D721Med (cell line): ENCODE data around the gene GABARAP.

ENCODE experiments used
- DNase-seq: peaks from one replicate; pipeline ENCODE4 v3.0.0; 2011; ENCODE audit warnings: low spot score; ENCODE audit not compliant: insufficient read length
- FAIRE-seq: peaks from 2 replicates; lab custom pipeline; 2011; peaks lifted over from hg19 to GRCh38; lab: Jason Lieb, UNC
- TF ChIP-seq, protein P1 (sequence below): IDR thresholded peaks from 2 replicates; pipeline ENCODE4 v1.5.1; 2012; ENCODE audit warnings: mild to moderate bottlenecking, control low read depth; ENCODE audit not compliant: insufficient read depth; ENCODE audit errors: missing control alignments

GABARAP gene

DNA sequence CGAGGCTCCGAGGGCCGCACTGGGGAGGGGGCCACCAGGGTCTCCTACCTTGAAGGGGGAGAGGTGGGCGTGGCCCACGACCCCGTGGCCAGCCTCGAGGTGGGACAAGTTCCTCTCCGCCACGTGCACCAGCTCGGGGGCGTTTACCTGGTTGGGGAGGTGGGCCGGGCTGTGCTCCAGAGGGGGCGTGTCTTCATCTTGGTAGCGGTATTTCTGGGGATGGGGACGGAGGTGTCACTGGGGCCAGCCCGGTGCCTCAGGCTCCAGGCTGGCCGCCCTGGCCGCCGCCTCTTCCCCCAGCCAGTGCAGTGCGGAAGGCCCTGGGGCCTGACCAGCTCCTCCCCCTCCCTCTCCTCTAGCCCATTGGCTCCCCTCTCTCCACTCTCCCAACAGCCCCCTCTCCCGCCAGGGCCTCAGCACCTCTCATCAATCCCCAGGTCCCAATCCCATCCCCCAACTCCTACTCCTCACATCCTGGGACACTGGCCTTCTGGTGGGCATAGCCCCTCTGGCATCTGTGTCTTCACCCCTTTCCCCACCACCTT is 34.1 kb downstream of the GABARAP start:
- FAIRE-seq (no peak), DNase-seq (no peak)
- TF ChIP-seq, protein P1, sequence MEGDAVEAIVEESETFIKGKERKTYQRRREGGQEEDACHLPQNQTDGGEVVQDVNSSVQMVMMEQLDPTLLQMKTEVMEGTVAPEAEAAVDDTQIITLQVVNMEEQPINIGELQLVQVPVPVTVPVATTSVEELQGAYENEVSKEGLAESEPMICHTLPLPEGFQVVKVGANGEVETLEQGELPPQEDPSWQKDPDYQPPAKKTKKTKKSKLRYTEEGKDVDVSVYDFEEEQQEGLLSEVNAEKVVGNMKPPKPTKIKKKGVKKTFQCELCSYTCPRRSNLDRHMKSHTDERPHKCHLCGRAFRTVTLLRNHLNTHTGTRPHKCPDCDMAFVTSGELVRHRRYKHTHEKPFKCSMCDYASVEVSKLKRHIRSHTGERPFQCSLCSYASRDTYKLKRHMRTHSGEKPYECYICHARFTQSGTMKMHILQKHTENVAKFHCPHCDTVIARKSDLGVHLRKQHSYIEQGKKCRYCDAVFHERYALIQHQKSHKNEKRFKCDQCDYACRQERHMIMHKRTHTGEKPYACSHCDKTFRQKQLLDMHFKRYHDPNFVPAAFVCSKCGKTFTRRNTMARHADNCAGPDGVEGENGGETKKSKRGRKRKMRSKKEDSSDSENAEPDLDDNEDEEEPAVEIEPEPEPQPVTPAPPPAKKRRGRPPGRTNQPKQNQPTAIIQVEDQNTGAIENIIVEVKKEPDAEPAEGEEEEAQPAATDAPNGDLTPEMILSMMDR: no peak

GRCh38 chr17:7207120-7208001 is 34.9 kb downstream of the GABARAP start:
- TF ChIP-seq, protein P1: no peak

DNA sequence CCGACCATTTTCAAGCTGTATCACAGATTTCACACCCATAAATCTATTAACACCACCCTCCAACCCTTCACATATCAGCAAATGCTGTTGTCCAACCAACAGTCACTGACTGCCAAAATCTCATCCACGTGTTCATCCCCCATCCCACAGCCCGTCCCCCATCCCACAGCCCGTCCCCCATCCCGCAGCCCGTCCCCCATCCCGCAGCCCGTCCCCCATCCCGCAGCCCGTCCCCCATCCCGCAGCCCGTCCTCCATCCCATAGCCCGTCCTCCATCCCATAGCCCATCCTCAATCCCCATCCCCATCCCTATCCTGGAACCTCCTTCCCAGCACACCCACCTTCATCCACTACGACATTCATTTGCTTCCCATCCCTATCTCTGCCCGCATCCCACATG is 36.7 kb downstream of the GABARAP start:
- DNase-seq (no peak), FAIRE-seq (no peak)
- TF ChIP-seq, protein P1: no peak

More at GRCh38 chr17:7207120-7208001, 34.9 kb downstream of the GABARAP start:
- no peak for FAIRE-seq
- DNase-seq: no peak

DNA sequence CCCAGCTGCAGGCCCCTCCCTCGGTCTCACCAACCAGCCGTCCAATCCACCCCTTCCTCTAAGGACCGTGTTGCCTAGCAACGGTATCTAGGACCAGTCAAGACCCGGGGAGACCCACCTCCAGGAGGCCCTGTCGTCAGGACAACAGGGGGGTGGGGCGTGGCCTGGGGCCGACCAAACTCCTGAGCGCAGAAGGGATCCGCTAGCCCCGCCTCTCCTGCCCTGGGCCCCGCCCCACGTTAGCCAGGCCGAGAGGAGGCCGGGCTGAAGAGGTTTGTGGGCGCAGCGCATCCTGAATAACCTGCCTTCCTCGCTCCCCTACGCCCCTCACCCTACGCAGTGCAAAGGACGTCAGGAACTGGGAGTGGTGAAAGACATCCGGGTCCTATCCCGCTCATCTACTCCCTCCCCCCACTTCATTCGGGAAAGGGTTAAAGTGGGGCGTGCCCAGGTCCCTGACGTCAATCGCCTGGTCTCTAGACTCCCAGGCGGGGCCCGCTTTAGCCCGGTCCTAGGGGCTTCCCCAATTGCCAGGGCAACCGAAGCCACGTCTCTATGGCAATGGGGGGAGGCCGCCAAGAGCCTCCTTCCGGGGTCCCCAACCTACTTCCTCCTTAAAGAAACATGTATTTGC is 37.3 kb downstream of the GABARAP start:
- peak; percentile 98 for DNase-seq
- TF ChIP-seq, protein P1: no peak
- FAIRE-seq: no peak

DNA sequence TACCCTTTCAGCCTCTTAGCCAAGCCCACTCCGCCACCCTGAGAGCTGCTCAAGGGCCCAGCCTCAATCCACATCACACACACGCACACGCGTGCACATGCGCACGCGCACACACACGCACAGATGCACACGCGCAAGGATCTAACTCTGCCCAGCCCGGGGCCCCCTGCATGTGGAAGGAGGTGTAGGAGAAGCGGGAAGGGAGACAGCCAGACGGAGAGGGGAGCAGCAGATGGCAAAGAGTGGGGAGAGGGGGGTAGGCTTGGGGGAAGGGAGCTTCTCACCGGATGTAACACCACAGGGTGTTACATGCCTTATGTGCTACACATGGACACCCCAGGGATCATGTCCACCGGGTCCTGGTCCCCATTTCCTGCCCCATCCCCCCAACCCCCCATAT is 37.9 kb downstream of the GABARAP start:
- peak; percentile 65 for DNase-seq
- TF ChIP-seq, protein P1: no peak
- FAIRE-seq: no peak

DNA sequence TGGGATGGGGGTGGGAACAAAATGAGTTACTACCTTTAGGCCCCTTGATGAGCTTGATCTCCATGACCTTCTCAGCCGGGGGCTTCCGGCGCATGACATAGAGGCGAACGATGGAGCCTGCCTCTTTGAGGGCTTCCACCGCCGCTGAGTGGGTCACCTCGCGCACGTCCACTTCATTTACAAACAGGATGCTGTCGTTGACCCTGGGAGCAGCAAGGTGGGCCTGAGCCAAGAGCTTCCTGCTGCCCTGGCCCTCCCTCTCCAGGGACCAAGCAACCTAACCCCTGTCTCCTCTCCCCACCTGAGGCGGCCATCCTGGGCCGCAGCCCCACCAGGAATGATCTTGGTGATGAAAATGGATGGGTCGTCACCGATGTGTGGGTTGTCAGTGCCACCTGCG is 38.9 kb downstream of the GABARAP start:
- DNase-seq (no peak), FAIRE-seq (no peak)
- TF ChIP-seq, protein P1: no peak
